ENCODE data around the gene SHFL. TPM values are rescaled to one million over a fixed set of nuclear protein-coding genes. Genes with fewer than 3 reads are reported as not detected.

SHFL gene
- total RNA-seq, 1 donor from 2014 or later, result 9.7 TPM

- no peak for DNase-seq (ENCODE audit: missing footprints)
- intact Hi-C loops (cut with DNase I), result no loop called here
- ATAC-seq, result no peak
Measured at GRCh38 chr19:10105509-10106099, 19.5 kb downstream of the SHFL start.

DNA sequence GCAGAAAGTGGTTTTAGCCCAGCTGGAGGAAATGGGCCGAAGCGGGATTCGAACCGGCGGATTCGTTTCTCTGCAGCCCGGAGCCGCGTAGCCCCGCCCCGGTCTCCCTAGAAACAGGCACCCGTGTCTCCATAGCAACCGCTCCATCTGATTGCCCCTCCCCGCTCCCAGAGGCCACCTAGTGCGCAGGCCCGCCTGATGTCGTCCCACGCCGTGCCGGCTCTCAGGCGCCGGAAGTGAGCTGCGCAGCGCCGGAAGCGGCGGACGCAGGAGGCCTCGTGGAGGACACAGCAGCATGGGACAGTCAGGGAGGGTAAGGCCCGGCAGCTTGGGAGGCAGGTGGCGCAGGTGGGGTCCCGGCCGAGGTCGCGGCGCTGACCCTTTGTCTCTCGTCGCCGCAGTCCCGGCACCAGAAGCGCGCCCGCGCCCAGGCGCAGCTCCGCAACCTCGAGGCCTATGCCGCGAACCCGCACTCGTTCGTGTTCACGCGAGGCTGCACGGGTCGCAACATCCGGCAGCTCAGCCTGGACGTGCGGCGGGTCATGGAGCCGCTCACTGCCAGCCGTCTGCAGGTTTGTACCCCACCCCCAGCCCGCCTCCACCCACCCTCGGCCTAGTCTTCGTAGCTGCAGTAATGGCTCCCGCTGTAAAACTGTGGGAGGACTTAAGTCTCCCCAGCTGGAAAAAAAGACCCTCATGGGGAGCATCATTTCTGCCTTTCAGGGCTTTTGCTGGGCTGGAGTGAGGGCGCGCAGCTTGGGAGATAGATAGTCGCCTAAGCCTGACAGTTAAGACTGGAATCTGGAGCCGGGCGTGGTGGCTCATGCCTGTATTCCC is 20.2 kb downstream of the SHFL start, which contains the start of gene PPAN:
Gene PPAN, plus strand, starts transcription at position 263 of the 837 bp plus-strand sequence. Its CDS starts 33 bp downstream, at position 296.
- intact Hi-C loops (cut with DNase I), result no loop called here
- DNase-seq (ENCODE audit: missing footprints) (peak; percentile 99), ATAC-seq (peak; percentile 99)

DNA sequence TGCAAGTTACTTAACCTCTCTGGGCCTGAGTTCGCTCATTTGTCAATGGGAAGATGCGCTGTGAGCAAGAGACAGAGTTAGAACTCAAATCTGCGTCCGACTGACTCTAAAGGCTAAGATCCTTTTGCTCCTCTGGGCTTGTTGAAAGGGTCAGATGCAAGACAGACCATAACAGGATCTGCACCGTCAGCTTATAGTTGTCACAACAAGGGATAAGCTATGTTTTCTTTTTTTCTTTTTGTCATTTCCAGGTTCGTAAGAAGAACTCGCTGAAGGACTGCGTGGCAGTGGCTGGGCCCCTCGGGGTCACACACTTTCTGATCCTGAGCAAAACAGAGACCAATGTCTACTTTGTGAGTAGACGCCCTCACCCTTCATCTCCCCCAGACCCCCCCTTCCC is 21.1 kb downstream of the SHFL start:
- intact Hi-C loops (cut with DNase I), result no loop called here
- DNase-seq (ENCODE audit: missing footprints), result no peak
- no peak for ATAC-seq

GRCh38 chr19:10107817-10108367 is 21.8 kb downstream of the SHFL start:
- ATAC-seq (no peak), DNase-seq (ENCODE audit: missing footprints) (no peak)
- intact Hi-C loops (cut with DNase I), result no loop called here

- intact Hi-C loops (cut with DNase I), result no loop called here
- ATAC-seq (no peak), DNase-seq (ENCODE audit: missing footprints) (no peak)
Measured at GRCh38 chr19:10109528-10109927, 23.4 kb downstream of the SHFL start.

GRCh38 chr19:10110076-10110971 is 24.2 kb downstream of the SHFL start:
- ATAC-seq, result no peak
- intact Hi-C loops (cut with DNase I), result loop anchor here (10.0 kb wide), 1 partner anchor 284 kb away; no protein-coding TSS in a partner anchor
- no peak for DNase-seq (ENCODE audit: missing footprints)

DNA sequence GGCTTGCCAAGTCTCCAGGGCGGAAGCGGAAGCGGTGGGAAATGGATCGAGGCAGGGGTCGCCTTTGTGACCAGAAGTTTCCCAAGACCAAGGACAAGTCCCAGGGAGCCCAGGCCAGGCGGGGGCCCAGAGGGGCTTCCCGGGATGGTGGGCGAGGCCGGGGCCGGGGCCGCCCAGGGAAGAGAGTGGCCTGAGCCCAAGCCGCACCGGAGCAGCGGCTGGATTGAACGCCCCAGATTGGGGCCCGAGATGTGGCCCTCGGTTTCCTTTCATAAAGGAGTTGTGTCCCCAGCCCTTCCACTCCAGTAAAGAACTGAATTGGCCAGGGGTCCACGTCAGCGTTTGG is 24.8 kb downstream of the SHFL start:
- intact Hi-C loops (cut with DNase I), result loop anchor here (10.0 kb wide), 1 partner anchor 284 kb away; no protein-coding TSS in a partner anchor
- DNase-seq (ENCODE audit: missing footprints) (no peak), ATAC-seq (no peak)

GRCh38 chr19:10111405-10111811 is 25.3 kb downstream of the SHFL start, which contains the start of gene P2RY11:
Gene P2RY11 (plus strand): TSS chr19:10111693. CDS start chr19:10111722, 29 bp downstream.
- intact Hi-C loops (cut with DNase I), result loop anchor here (10.0 kb wide), 1 partner anchor 283 kb away; no protein-coding TSS in a partner anchor
- DNase-seq (ENCODE audit: missing footprints) (no peak), ATAC-seq (no peak)

DNA sequence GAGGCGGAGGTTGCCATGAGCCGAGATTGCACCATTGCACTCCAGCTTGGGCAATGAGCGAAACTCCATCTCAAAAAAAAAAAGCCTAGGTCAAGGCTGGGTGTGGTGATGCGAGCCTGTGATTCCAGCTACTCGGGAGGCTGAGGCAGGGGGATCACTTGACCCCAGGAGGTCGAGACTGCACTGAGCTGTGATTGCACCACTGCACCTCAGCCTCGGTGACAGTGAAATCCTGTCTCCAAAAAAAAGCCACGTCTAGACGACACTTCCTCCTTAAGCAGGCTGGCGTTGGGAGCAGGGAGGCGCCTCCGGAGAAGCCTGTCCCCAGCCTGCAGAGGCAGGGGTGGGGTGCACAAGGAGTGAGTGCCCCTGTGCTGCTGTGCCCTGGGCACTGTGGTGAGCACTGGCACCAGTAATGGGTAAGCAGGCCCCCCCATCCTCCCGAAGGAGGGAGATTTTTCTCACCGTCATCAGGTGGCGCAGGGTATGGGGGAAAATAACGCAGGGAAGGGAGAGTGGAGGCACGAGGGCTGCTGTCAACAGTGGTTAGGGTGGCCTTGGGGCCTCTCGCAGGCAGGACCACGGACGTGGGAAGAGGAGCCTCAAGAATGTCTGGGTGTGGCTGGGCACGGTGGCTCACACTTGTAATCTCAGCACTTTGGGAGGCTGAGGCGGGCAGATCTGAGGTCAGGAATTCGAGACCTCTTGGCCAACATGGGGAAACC is 26.1 kb downstream of the SHFL start:
- DNase-seq (ENCODE audit: missing footprints) (no peak), ATAC-seq (peak; percentile 1)
- intact Hi-C loops (cut with DNase I), result loop anchor here (10.0 kb wide), 1 partner anchor 283 kb away; no protein-coding TSS in a partner anchor

DNA sequence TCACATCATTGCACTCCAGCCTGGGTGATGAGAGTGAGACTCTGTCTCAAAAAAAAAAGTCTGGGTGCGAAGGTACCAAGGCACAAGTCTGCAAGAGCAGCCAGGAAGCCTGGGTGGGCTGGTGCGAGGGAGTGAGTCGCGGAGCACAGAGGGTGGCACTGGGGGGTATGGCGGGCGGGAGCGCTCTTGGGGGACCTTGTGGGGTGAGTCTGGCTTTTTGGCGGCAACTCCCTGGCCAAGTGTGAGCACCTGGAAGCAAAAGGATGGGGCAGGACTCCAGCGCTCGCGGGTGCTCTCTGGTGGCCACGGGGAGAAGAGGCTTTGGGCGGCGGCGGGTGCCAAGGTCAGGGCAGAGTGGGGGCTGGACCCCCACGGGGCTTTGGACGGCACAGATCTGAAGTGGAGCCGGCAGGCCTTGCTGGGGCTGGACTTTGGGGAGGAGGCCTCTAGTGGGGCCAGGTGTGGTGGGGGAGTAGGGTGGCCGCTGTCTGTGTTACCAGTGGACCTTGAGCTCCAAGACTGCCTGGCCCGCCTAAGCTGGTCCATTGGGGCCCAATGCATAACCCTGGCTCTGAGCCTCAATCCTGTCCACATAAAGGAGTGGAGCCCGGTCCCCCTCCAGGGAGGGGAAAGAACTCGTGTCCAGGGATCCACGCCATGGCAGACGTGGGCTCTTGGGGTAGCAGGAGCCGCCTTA is 26.9 kb downstream of the SHFL start:
- intact Hi-C loops (cut with DNase I), result loop anchor here (10.0 kb wide), 1 partner anchor 282 kb away; no protein-coding TSS in a partner anchor
- DNase-seq (ENCODE audit: missing footprints) (no peak), ATAC-seq (peak; percentile 17)

- no peak for DNase-seq (ENCODE audit: missing footprints)
- peak; percentile 9 for ATAC-seq
- intact Hi-C loops (cut with DNase I), result loop anchor here (10.0 kb wide), 1 partner anchor 281 kb away; no protein-coding TSS in a partner anchor
Measured at GRCh38 chr19:10113592-10113963, 27.5 kb downstream of the SHFL start.

- ATAC-seq, result no peak
Measured at GRCh38 chr19:10113964-10114650, 28.0 kb downstream of the SHFL start.

GRCh38 chr19:10114651-10115391 is 28.7 kb downstream of the SHFL start:
- intact Hi-C loops (cut with DNase I), result loop anchor here (10.0 kb wide), 1 partner anchor 280 kb away; no protein-coding TSS in a partner anchor
- ATAC-seq (no peak), DNase-seq (ENCODE audit: missing footprints) (no peak)

More at GRCh38 chr19:10113964-10114650, 28.0 kb downstream of the SHFL start:
- no peak for DNase-seq (ENCODE audit: missing footprints)
- intact Hi-C loops (cut with DNase I), result loop anchor here (10.0 kb wide), 1 partner anchor 281 kb away; no protein-coding TSS in a partner anchor

- intact Hi-C loops (cut with DNase I), result loop anchor here (10.0 kb wide), 1 partner anchor 279 kb away; no protein-coding TSS in a partner anchor
- DNase-seq (ENCODE audit: missing footprints), result no peak
- ATAC-seq, result no peak
Measured at GRCh38 chr19:10115392-10116084, 29.4 kb downstream of the SHFL start.

Data from Right ventricle myocardium inferior (tissue), 1 donor.